Kidney (tissue), 14 donors: ENCODE measurements around the gene PGBD4. TPM values are rescaled to one million over a fixed set of nuclear protein-coding genes. Genes with fewer than 3 reads are reported as not detected.
"Not testable (repeated sequence)": the region's sequence is repeated elsewhere in the genome, so short reads cannot be mapped to it uniquely, and the experiment has no call there.

Source experiments
- DNase-seq, 5 donors: peaks; one replicate each; pipeline ENCODE4 v3.0.0-alpha.2; 2013 to 2020
- FAIRE-seq: peaks from 2 replicates; lab custom pipeline; 2012; peaks lifted over from hg19 to GRCh38; lab: Jason Lieb, UNC
- H3K27ac ChIP-seq, 2 donors: one replicate each; pipeline ENCODE4 v1.7.0; 2013; ENCODE audit warnings: low read depth in 2 of 2, low read length in 2 of 2, inconsistent platforms in 1 of 2
- H3K27me3 ChIP-seq: one replicate; pipeline ENCODE4 v1.7.1; 2013; ENCODE audit warnings: low read length, inconsistent platforms; ENCODE audit not compliant: control insufficient read depth, insufficient read depth
- H3K36me3 ChIP-seq, 3 donors: one replicate each; pipeline versions ENCODE4 v1.7.0 to v1.7.1; 2013; ENCODE audit warnings: low read length in 3 of 3, control low read depth in 1 of 3, inconsistent platforms in 1 of 3; ENCODE audit not compliant: insufficient read depth in 3 of 3, control insufficient read depth in 2 of 3
- H3K4me1 ChIP-seq, 3 donors: one replicate each; pipeline versions ENCODE4 v1.7.0 to v1.7.1; 2013; ENCODE audit warnings: low read length in 3 of 3, inconsistent platforms in 1 of 3, low read depth in 1 of 3; ENCODE audit not compliant: control insufficient read depth in 2 of 3, insufficient read depth in 2 of 3
- H3K4me3 ChIP-seq, 3 donors: one replicate each; pipeline versions ENCODE4 v1.7.0 to v1.8.1; 2013; ENCODE audit warnings: low read length in 3 of 3, control low read depth in 1 of 3, inconsistent platforms in 1 of 3
- H3K9ac ChIP-seq, 3 donors: one replicate each; pipeline versions ENCODE4 v1.7.0 to v1.7.1; 2013; ENCODE audit warnings: low read length in 3 of 3, control low read depth in 1 of 3, inconsistent platforms in 1 of 3
- H3K9me3 ChIP-seq, 3 donors: one replicate each; pipeline versions ENCODE4 v1.7.0 to v1.7.1; 2013; ENCODE audit warnings: low read length in 3 of 3, control low read depth in 1 of 3, inconsistent platforms in 1 of 3; ENCODE audit not compliant: control insufficient read depth in 2 of 3, insufficient read depth in 1 of 3
- intact Hi-C: fragments of 100-400 bp; cut with DNase I; formaldehyde crosslinking; loops from one replicate; pipeline ENCODE4 v1.11.1; 2022
- polyA plus RNA-seq: library from polyadenylated mRNA; stranded (reverse); fragments of 350-450 nt; fragmentation: Illumina TruSeq; extraction: RNeasy Lipid Tissue Mini Kit (QIAGEN cat#74804); gene quantifications from one replicate; pipeline ENCODE4 v1.2.3, GENCODE V29; 2014; ENCODE audit warnings: low read depth, low replicate concordance; ENCODE audit not compliant: insufficient read depth
- total RNA-seq: library from RNA; stranded (reverse); fragmentation: NEBNext Ultra II Directional; extraction: Animal tissue kit (Norgen Biotek cat#: 25700); gene quantifications from one replicate; pipeline ENCODE4 v1.2.1, GENCODE V29; 2021
- TF ChIP-seq, protein P1 (sequence below): IDR thresholded peaks from 3 replicates; pipeline ENCODE4 v1.5.1; 2012; ENCODE audit warnings: mild to moderate bottlenecking, moderate library complexity, borderline replicate concordance; ENCODE audit not compliant: insufficient read depth; ENCODE audit errors: extremely low read depth
- donor health status: control.
- donor health status: control.
- donor health status: control.
- donor health status: control.
- donor health status: control.
- donor health status: DM: yes; HTN: yes; CAD: no.
- donor health status: Normal renal cell carcinoma (clear cell type).

PGBD4 gene
- total and polyA plus RNA-seq, 2 donors from 2014 or later: 0.90 to 1.8 TPM

GRCh38 chr15:34116620-34117019 is 14.7 kb downstream of the PGBD4 start:
- H3K27ac ChIP-seq: no peak overlapping the region
- no peak for FAIRE-seq
- no peaks in the 10 kb centered on the region for H3K4me1 ChIP-seq
- intact Hi-C loops: no loop called here
- H3K9me3 ChIP-seq: no peaks in the 10 kb centered on the region
- no peak for DNase-seq
- H3K27me3 ChIP-seq: no peaks in the 10 kb centered on the region
- H3K36me3 ChIP-seq: no peaks in the 10 kb centered on the region
- no peak overlapping the region for H3K4me3 ChIP-seq
- H3K9ac ChIP-seq: no peak overlapping the region
- TF ChIP-seq, protein P1, sequence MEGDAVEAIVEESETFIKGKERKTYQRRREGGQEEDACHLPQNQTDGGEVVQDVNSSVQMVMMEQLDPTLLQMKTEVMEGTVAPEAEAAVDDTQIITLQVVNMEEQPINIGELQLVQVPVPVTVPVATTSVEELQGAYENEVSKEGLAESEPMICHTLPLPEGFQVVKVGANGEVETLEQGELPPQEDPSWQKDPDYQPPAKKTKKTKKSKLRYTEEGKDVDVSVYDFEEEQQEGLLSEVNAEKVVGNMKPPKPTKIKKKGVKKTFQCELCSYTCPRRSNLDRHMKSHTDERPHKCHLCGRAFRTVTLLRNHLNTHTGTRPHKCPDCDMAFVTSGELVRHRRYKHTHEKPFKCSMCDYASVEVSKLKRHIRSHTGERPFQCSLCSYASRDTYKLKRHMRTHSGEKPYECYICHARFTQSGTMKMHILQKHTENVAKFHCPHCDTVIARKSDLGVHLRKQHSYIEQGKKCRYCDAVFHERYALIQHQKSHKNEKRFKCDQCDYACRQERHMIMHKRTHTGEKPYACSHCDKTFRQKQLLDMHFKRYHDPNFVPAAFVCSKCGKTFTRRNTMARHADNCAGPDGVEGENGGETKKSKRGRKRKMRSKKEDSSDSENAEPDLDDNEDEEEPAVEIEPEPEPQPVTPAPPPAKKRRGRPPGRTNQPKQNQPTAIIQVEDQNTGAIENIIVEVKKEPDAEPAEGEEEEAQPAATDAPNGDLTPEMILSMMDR: no peak

GRCh38 chr15:34119291-34119690 is 17.4 kb downstream of the PGBD4 start:
- Histone ChIP-seq H3K4me3 (no peak overlapping the region), H3K27ac (no peak overlapping the region), H3K27me3 (no peaks in the 10 kb centered on the region), H3K4me1 (no peaks in the 10 kb centered on the region), H3K9me3 (no peaks in the 10 kb centered on the region), H3K36me3 (no peaks in the 10 kb centered on the region), H3K9ac (no peak overlapping the region)
- TF ChIP-seq, protein P1: no peak
- no peak for FAIRE-seq
- intact Hi-C loops: no loop called here
- no peak for DNase-seq

DNA sequence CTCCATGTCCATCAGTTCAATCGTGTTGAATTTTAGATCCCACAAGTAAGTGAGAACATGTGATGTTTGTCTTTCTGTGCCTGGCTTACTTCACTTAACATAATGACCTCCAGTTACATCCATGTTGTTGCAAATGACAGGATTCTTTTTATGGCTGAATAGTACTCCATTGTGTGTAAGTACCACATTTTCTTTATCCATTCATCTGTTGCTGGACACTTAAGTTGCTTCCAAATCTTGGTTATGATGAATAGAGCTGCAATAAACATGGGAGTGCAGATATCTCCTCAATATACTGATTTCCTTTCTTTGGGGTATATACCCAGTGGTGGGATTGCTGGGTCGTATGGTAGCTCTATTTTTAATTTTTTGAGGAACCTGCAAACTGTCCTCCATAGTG is 18.5 kb downstream of the PGBD4 start:
- intact Hi-C loops, H3K9ac ChIP-seq, H3K4me1 ChIP-seq, DNase-seq, H3K4me3 ChIP-seq, H3K36me3 ChIP-seq, H3K27ac ChIP-seq, H3K27me3 ChIP-seq, H3K9me3 ChIP-seq, FAIRE-seq: not testable (repeated sequence)

- H3K4me1 ChIP-seq, H3K27ac ChIP-seq, H3K4me3 ChIP-seq, DNase-seq, H3K36me3 ChIP-seq, H3K9ac ChIP-seq, H3K9me3 ChIP-seq, H3K27me3 ChIP-seq, FAIRE-seq, intact Hi-C loops: not testable (repeated sequence)
These were observed 19.9 kb downstream of the PGBD4 start for GRCh38 chr15:34121786-34122185.

DNA sequence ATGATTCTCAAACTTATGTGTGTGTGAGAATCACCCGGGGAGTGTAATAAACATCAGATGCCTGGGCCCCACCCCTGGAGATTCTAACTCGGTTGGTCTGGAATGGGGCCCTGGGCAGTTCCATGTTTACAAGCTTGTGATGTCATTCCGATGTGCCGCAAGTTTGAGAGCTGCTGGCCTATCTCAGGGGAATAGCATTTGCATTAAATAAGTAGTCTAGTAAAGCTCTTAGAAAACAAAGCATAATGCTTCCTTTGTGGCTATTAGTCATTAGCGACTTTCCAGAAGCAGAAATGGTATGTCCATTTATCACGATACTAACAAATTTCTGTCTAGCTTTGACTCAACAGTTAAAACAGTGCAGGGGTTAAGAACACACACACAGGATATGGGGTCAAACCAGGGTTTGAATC is 20.9 kb downstream of the PGBD4 start:
- no peak overlapping the region for H3K27ac ChIP-seq
- FAIRE-seq: no peak
- H3K9me3 ChIP-seq: no peaks in the 10 kb centered on the region
- TF ChIP-seq, protein P1: no peak
- H3K27me3 ChIP-seq: no peaks in the 10 kb centered on the region
- H3K4me1 ChIP-seq: no peaks in the 10 kb centered on the region
- H3K9ac ChIP-seq: no peak overlapping the region
- peak in 1 of 5 donors; percentile 19 for DNase-seq
- H3K36me3 ChIP-seq: no peaks in the 10 kb centered on the region
- no peak overlapping the region for H3K4me3 ChIP-seq
- intact Hi-C loops: no loop called here
